ENCODE measurements around the gene ST3GAL4. TPM values are rescaled to one million over a fixed set of nuclear protein-coding genes. Genes with fewer than 3 reads are reported as not detected.

ST3GAL4 gene
- total and polyA plus RNA-seq, 2 of the 8 experiments (the other 6 are each of a cell fraction or from before 2014, with no cell fraction given): 15.6 to 20.0 TPM

GRCh38 chr11:126419801-126420697, 64.6 kb downstream of the ST3GAL4 start (continued):
- TF ChIP-seq ZNF274 (IDR thresholded peaks at IDR 0.05; ENCODE audit: borderline replicate concordance, extremely low read depth, low read length) (no peak), GABPA (IDR thresholded peaks at IDR 0.05; ENCODE audit: borderline replicate concordance, insufficient read depth, low read length) (no peak), POU5F1 (IDR thresholded peaks at IDR 0.05; ENCODE audit: low read depth, low read length) (no peak), TEAD4 (IDR thresholded peaks at IDR 0.05; ENCODE audit: low read depth, low read length) (no peak), JUN (IDR thresholded peaks at IDR 0.05; ENCODE audit: low read depth, low read length) (no peak)
